ENCODE data around the gene PITPNC1.

PITPNC1 gene

GRCh38 chr17:67435786-67436185 lies 58.7 kb downstream of the PITPNC1 start:
- DNase-seq = no peak

GRCh38 chr17:67436233-67436632 lies 59.2 kb downstream of the PITPNC1 start:
- no peak for DNase-seq

GRCh38 chr17:67438667-67439066 lies 61.6 kb downstream of the PITPNC1 start:
- no peak for DNase-seq

- no peak for DNase-seq
Observed at GRCh38 chr17:67439269-67439668, 62.2 kb downstream of the PITPNC1 start.

- no peak for DNase-seq
Observed at GRCh38 chr17:67440277-67441051, 63.4 kb downstream of the PITPNC1 start.

- peak; percentile 90 for DNase-seq
Observed at GRCh38 chr17:67441052-67441895, 64.2 kb downstream of the PITPNC1 start.

GRCh38 chr17:67441896-67442219 lies 64.8 kb downstream of the PITPNC1 start:
- no peak for DNase-seq

GRCh38 chr17:67442787-67443624 lies 65.9 kb downstream of the PITPNC1 start:
- DNase-seq = no peak

- DNase-seq = no peak
Observed at GRCh38 chr17:67443931-67444595, 67.0 kb downstream of the PITPNC1 start.

- no peak for DNase-seq
Observed at GRCh38 chr17:67448449-67448848, 71.4 kb downstream of the PITPNC1 start.

GRCh38 chr17:67449065-67449464 lies 72.0 kb downstream of the PITPNC1 start:
- DNase-seq = no peak

- no peak for DNase-seq
Observed at GRCh38 chr17:67449845-67450755, 73.0 kb downstream of the PITPNC1 start.

GRCh38 chr17:67452681-67453554 lies 75.8 kb downstream of the PITPNC1 start:
- no peak for DNase-seq

- DNase-seq = no peak
Observed at GRCh38 chr17:67456103-67456502, 79.0 kb downstream of the PITPNC1 start.

- no peak for DNase-seq
Observed at GRCh38 chr17:67456889-67457288, 79.8 kb downstream of the PITPNC1 start.

GRCh38 chr17:67458203-67458602 lies 81.1 kb downstream of the PITPNC1 start:
- no peak for DNase-seq

- no peak for DNase-seq
Observed at GRCh38 chr17:67459985-67460384, 82.9 kb downstream of the PITPNC1 start.

GRCh38 chr17:67461228-67461780 lies 84.2 kb downstream of the PITPNC1 start:
- DNase-seq = no peak

GRCh38 chr17:67461876-67462275 lies 84.8 kb downstream of the PITPNC1 start:
- DNase-seq = no peak

GRCh38 chr17:67466251-67466796 lies 89.2 kb downstream of the PITPNC1 start:
- no peak for DNase-seq
